Mammary epithelial cell (primary cell): Measurements from ENCODE around the gene ANKRD50.

Experiments
- CTCF ChIP-seq, 2 donors: IDR thresholded peaks in 1 of 2; conservative IDR thresholded peaks in 1 of 2; 2 replicates each; pipeline ENCODE4 v1.5.1; 2011 to 2012; ENCODE audit warnings: inconsistent platforms in 2 of 2, low read length in 2 of 2, mild to moderate bottlenecking in 2 of 2, control low read depth in 1 of 2, low read depth in 1 of 2; ENCODE audit not compliant: insufficient read depth in 1 of 2; ENCODE audit errors: extremely low read depth in 1 of 2
- EZH2 ChIP-seq: IDR thresholded peaks from 2 replicates; pipeline ENCODE4 v1.6.1; 2012; ENCODE audit warnings: low read length, inconsistent platforms, borderline replicate concordance

GRCh38 chr4:124738994-124739393 is 26.5 kb upstream of the ANKRD50 start:
- TF ChIP-seq CTCF (conservative IDR thresholded peaks at IDR 0.05 in 1 of 2, IDR thresholded peaks at IDR 0.05 in 1 of 2; ENCODE audit: extremely low read depth in 1 of 2, insufficient read depth in 1 of 2, low read depth in 1 of 2, low read length in 2 of 2) = no peak
- no peak for TF ChIP-seq EZH2
